Measurements from ENCODE around the gene SP1.

DNA sequence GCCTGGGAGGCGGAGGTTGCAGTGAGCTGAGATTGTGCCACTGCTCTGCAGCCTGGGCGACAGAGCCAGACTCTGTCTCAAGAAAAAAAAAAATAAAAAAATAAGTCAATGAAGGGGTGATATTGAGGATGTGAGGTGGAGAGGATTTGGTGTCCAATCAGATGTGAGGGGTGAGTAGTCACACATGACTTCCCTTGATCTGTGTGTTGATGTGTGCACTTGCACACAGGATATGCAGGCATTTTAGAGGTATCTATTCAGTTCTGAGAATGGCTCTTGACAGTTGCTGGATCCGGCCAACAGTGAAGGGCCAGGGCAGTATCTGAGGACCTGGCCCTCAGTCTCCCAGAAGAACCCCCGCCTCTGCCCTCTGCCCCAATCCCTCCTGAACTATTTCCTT, 36.0 kb upstream of the SP1 start:
- TF ChIP-seq CTCF (IDR thresholded peaks at IDR 0.05): no peak
- TF ChIP-seq POLR2AphosphoS5 (IDR thresholded peaks at IDR 0.05): no peak

Data from prostate gland (tissue), 2 donors.